ENCODE measurements around the gene LRIG3.

LRIG3 gene

DNA sequence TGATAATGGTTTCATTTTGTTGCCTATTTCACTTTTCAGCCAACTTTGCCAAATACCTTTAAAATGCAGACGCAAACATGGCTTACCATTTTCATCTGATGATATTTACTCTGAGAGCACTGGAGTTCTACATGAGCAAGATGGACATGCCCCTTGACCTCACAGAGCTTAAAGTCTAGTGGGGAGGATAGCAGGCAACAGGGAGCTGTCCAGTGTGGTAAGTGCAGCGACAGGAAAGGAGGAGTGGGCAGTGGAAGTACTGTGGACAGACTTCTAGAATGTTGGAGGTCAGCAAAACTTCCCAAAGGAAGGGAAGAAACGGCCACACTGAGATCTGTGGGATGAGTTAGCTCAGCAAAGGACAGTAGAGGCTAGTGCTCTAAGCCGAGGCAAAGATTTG is 25.3 kb downstream of the LRIG3 start:
- H3K9me3 Mint-ChIP-seq = no peaks in the 10 kb centered on the region
- H3K27ac Mint-ChIP-seq = no peak overlapping the region
- ATAC-seq = no peak
- H3K4me3 Mint-ChIP-seq = no peak overlapping the region
- H3K36me3 Mint-ChIP-seq = no peaks in the 10 kb centered on the region
- no peaks in the 10 kb centered on the region for H3K4me1 Mint-ChIP-seq
- H3K27me3 Mint-ChIP-seq = no peaks in the 10 kb centered on the region

DNA sequence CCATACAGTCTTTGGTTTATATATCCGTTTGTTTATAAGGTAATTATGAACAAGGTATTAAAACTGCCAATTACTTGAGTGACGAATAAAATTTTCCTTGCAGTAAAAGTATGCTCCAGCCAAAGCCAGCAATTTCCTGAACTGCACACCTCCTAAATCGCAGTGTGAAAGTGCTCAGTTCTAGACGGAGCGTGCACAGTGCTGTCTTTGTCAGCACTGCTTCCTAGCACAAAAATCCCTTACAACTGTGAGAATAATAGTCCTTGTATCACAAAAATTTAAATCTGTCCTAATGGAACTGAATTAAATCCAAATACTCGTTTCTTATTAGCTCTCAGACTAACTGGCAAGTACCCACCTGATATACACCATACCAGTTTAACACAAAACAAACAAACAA is 26.3 kb downstream of the LRIG3 start:
- H3K27me3 Mint-ChIP-seq = no peaks in the 10 kb centered on the region
- H3K27ac Mint-ChIP-seq = no peak overlapping the region
- no peaks in the 10 kb centered on the region for H3K4me1 Mint-ChIP-seq
- no peaks in the 10 kb centered on the region for H3K9me3 Mint-ChIP-seq
- no peak for ATAC-seq
- H3K36me3 Mint-ChIP-seq = no peaks in the 10 kb centered on the region
- no peak overlapping the region for H3K4me3 Mint-ChIP-seq

DNA sequence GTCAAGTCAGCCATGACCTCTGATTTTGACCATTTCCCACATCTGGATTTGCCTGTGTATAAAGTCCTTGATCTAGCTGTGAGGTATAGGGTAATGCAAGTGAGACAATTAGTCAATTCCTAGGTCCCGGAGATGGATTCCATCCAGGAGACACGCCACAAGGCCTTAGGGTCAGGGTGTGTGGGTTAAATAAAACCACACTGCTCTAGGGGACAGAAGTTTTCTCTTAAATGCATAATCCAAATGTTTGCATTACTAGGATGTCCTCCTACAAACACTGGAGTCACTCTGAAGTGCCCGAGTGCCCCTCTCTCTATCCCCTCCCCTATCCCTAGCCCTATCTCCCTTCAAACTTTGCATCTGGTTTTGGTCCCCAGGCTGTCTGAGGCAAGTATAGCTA is 26.8 kb downstream of the LRIG3 start:
- ATAC-seq = no peak
- no peak overlapping the region for H3K4me3 Mint-ChIP-seq
- no peaks in the 10 kb centered on the region for H3K36me3 Mint-ChIP-seq
- no peak overlapping the region for H3K27ac Mint-ChIP-seq
- no peaks in the 10 kb centered on the region for H3K9me3 Mint-ChIP-seq
- no peaks in the 10 kb centered on the region for H3K27me3 Mint-ChIP-seq
- no peaks in the 10 kb centered on the region for H3K4me1 Mint-ChIP-seq

DNA sequence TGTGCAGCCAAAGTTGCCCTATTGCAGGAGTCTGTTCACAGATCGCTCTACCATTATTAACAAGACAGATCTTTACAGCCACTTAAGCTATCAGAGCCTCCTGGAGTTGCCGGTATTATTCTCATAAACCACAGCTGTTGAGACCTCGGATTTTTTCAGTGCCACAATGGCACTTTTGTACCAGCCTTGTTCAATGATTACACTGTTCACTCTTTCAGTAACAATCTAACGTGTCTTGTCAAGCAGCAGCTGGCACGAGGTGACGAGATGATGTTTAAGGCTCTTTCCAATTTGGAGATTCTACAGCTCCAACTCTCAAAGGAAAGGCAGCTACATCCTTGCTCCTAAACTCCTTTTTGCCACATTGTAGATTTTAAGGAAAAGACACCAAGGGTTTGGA is 30.7 kb downstream of the LRIG3 start:
- H3K36me3 Mint-ChIP-seq = no peaks in the 10 kb centered on the region
- H3K4me3 Mint-ChIP-seq = no peak overlapping the region
- no peaks in the 10 kb centered on the region for H3K9me3 Mint-ChIP-seq
- no peak overlapping the region for H3K27ac Mint-ChIP-seq
- ATAC-seq = no peak
- H3K27me3 Mint-ChIP-seq = no peaks in the 10 kb centered on the region
- H3K4me1 Mint-ChIP-seq = no peaks in the 10 kb centered on the region

DNA sequence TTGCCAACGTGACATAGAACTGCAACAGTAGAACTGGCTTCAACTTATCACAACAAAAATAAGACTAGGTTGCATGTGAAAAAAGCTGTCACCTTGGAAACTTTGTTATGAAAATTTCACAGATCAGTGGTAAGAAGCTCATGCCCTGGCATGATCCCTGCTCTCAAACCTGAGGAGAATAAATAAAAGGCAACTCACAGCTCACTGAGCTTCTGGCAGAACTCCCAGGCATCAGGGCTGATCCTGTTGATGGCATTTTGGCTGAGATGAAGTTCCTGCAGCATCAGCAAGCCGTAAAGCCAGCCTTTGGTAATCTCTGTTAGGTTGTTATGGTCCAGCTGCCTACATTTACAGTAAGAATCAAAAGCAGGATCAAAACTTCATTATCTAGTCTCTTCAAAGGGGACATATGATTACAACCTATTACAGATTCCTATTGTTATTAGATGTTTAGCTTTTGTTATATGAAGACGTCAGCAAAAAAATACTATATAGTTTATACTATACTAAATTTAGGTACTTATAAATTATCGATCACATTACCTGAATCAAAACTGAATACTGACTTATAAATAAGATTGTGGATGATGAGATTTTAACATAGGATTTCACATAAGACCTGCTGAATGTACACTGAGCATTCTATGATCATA is 32.0 kb downstream of the LRIG3 start:
- no peaks in the 10 kb centered on the region for H3K27me3 Mint-ChIP-seq
- no peak overlapping the region for H3K27ac Mint-ChIP-seq
- H3K4me1 Mint-ChIP-seq = no peaks in the 10 kb centered on the region
- no peaks in the 10 kb centered on the region for H3K9me3 Mint-ChIP-seq
- no peaks in the 10 kb centered on the region for H3K36me3 Mint-ChIP-seq
- ATAC-seq = no peak
- H3K4me3 Mint-ChIP-seq = no peak overlapping the region

GRCh38 chr12:58887068-58887467 is 33.2 kb downstream of the LRIG3 start:
- no peak overlapping the region for H3K4me3 Mint-ChIP-seq
- no peak overlapping the region for H3K27ac Mint-ChIP-seq
- no peaks in the 10 kb centered on the region for H3K27me3 Mint-ChIP-seq
- no peak for ATAC-seq
- H3K36me3 Mint-ChIP-seq = no peaks in the 10 kb centered on the region
- H3K4me1 Mint-ChIP-seq = no peaks in the 10 kb centered on the region
- H3K9me3 Mint-ChIP-seq = no peaks in the 10 kb centered on the region

GRCh38 chr12:58886474-58886873 is 33.8 kb downstream of the LRIG3 start:
- no peak overlapping the region for H3K27ac Mint-ChIP-seq
- no peak overlapping the region for H3K4me3 Mint-ChIP-seq
- H3K9me3 Mint-ChIP-seq = no peaks in the 10 kb centered on the region
- ATAC-seq = no peak
- H3K4me1 Mint-ChIP-seq = no peaks in the 10 kb centered on the region
- H3K27me3 Mint-ChIP-seq = no peaks in the 10 kb centered on the region
- no peaks in the 10 kb centered on the region for H3K36me3 Mint-ChIP-seq

- no peaks in the 10 kb centered on the region for H3K36me3 Mint-ChIP-seq
- ATAC-seq = no peak
Observed at GRCh38 chr12:58884916-58885315, 35.4 kb downstream of the LRIG3 start.

DNA sequence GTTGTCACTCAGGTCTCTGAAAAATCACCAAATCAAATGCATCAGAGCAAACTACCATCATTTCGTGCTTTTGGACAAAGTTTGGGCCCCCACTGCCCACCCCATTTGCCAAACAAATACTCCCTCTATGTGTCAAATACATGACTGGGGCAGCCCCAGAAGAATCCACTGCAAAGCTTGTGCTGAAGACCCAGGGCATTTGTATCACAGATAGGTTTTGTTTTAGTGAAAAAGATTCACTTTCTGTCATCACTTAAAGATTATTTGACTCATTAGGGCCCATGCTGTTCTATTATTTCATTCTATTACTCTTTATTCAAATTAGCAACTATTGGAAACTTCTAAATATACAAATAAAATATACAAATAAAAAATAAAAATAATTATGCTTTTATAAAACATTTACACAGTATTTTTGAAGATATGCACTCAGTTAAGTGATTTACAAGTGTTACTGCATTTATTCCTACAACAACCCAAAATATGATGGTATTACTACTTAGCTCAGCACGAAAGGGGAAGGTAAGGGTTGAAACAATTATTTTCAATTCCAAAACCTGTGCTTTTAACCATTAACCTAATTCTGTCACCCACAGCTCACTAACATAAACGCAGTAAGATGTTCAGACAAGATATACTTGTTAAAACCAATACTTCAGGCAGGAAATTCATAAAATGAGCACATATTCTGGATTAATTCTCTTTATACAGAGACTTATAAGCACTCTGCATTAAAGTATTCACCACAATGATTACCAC is 36.5 kb downstream of the LRIG3 start:
- H3K27ac Mint-ChIP-seq = no peak overlapping the region
- H3K9me3 Mint-ChIP-seq = no peaks in the 10 kb centered on the region
- ATAC-seq = no peak
- no peak overlapping the region for H3K4me3 Mint-ChIP-seq
- H3K36me3 Mint-ChIP-seq = no peaks in the 10 kb centered on the region
- no peaks in the 10 kb centered on the region for H3K4me1 Mint-ChIP-seq
- no peaks in the 10 kb centered on the region for H3K27me3 Mint-ChIP-seq

More at GRCh38 chr12:58884916-58885315, 35.4 kb downstream of the LRIG3 start:
- Mint-ChIP-seq H3K4me3 (no peak overlapping the region), H3K4me1 (no peaks in the 10 kb centered on the region), H3K27ac (no peak overlapping the region), H3K27me3 (no peaks in the 10 kb centered on the region), H3K9me3 (no peaks in the 10 kb centered on the region)

DNA sequence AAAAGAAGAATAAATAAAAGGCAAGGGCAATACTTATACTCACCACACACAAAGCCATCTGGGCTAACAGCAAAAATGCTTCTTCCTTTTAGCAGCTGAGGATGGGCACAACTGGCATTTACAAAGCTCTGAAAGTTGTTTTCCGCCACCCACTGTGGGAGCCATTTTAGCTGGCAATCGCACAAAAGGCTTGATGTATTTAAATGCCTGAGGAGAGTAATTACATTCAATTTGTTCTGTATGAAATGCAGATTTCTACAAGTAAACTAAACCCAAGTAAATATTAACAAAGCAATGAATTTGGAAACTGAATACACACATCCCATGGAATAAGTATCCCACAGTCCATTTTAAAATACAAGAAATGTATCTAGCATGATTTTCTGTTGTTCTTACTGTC is 37.5 kb downstream of the LRIG3 start:
- H3K27ac Mint-ChIP-seq = no peak overlapping the region
- no peaks in the 10 kb centered on the region for H3K9me3 Mint-ChIP-seq
- no peak overlapping the region for H3K4me3 Mint-ChIP-seq
- H3K4me1 Mint-ChIP-seq = no peaks in the 10 kb centered on the region
- ATAC-seq = no peak
- H3K36me3 Mint-ChIP-seq = no peaks in the 10 kb centered on the region
- H3K27me3 Mint-ChIP-seq = no peaks in the 10 kb centered on the region

- H3K4me3 Mint-ChIP-seq = no peak overlapping the region
- no peaks in the 10 kb centered on the region for H3K36me3 Mint-ChIP-seq
- H3K4me1 Mint-ChIP-seq = no peaks in the 10 kb centered on the region
- no peak overlapping the region for H3K27ac Mint-ChIP-seq
- no peaks in the 10 kb centered on the region for H3K27me3 Mint-ChIP-seq
- ATAC-seq = no peak
- no peaks in the 10 kb centered on the region for H3K9me3 Mint-ChIP-seq
Observed at GRCh38 chr12:58881816-58882215, 38.5 kb downstream of the LRIG3 start.

DNA sequence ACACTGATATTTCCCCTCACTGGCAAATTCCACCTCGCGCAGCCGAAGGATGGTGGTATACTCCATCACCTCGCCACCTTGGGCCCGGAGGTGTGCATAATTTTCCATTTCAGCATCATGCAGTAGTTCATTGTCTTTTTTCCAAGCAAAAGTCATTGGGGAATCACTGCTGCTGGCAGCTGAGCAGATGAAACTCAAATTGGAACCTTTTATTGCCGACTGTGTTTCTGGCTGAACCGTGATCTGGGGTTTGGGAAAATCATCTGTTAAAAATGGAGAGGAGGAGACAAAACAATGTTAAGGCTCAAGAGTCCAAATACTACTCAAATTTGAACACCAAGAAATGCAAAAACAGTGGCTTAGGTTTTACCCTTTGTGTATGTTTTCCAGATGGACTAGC is 39.7 kb downstream of the LRIG3 start:
- Mint-ChIP-seq H3K9me3 (no peaks in the 10 kb centered on the region), H3K4me1 (no peaks in the 10 kb centered on the region), H3K4me3 (no peak overlapping the region), H3K36me3 (no peaks in the 10 kb centered on the region), H3K27ac (no peak overlapping the region), H3K27me3 (no peaks in the 10 kb centered on the region)
- no peak for ATAC-seq

- H3K9me3 Mint-ChIP-seq = peaks cover 2% of the 10 kb centered on the region
- no peaks in the 10 kb centered on the region for H3K4me1 Mint-ChIP-seq
- no peaks in the 10 kb centered on the region for H3K36me3 Mint-ChIP-seq
- no peaks in the 10 kb centered on the region for H3K27me3 Mint-ChIP-seq
- no peak for ATAC-seq
- no peak overlapping the region for H3K4me3 Mint-ChIP-seq
- no peak overlapping the region for H3K27ac Mint-ChIP-seq
Observed at GRCh38 chr12:58877243-58877743, 43.0 kb downstream of the LRIG3 start.

- no peak overlapping the region for H3K27ac Mint-ChIP-seq
- H3K4me1 Mint-ChIP-seq = no peaks in the 10 kb centered on the region
- peaks cover 2% of the 10 kb centered on the region for H3K9me3 Mint-ChIP-seq
- no peak for ATAC-seq
- no peaks in the 10 kb centered on the region for H3K27me3 Mint-ChIP-seq
- no peaks in the 10 kb centered on the region for H3K36me3 Mint-ChIP-seq
- no peak overlapping the region for H3K4me3 Mint-ChIP-seq
Observed at GRCh38 chr12:58873496-58873895, 46.8 kb downstream of the LRIG3 start.

DNA sequence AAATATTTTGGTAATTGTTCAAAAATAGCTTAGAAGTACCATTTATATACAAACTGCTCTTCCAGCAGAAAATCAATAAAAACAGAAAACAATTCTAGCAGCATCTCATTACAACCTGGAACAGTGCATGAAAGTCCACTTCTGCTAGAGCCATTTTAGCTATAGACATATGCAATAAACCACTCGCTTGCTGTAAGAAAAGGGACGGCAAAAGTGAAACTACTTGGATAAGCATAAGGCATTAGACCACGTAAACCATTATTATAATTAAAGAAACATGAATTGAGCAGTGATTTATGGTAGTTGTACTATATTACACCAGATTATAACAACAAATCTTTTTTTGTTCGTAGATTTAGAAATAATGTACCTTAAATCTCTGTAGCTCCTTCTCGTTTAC is 48.7 kb downstream of the LRIG3 start:
- peaks cover 2% of the 10 kb centered on the region for H3K9me3 Mint-ChIP-seq
- H3K27ac Mint-ChIP-seq = no peak overlapping the region
- no peak overlapping the region for H3K4me3 Mint-ChIP-seq
- H3K36me3 Mint-ChIP-seq = no peaks in the 10 kb centered on the region
- no peaks in the 10 kb centered on the region for H3K27me3 Mint-ChIP-seq
- no peak for ATAC-seq
- no peaks in the 10 kb centered on the region for H3K4me1 Mint-ChIP-seq

DNA sequence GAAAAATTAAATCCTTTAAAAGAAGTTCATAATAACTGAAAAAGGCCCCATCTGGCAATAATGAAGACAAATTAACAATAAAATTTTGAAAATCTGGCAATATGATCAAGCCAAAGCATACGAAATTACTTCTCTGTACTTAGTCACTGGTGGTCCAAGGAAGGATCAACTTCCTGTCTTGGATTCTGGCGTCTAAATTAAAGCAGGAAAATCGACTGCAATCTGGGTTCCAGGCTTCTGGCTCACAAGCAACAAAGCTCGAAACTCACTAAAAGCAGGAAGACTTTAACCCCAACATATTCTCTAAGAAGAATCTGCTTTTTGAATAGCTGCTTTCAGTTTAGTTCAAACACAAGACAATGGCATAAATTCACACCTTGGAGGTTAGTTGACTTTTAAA is 49.7 kb downstream of the LRIG3 start:
- ATAC-seq = no peak
- no peaks in the 10 kb centered on the region for H3K36me3 Mint-ChIP-seq
- H3K27me3 Mint-ChIP-seq = no peaks in the 10 kb centered on the region
- H3K9me3 Mint-ChIP-seq = peaks cover 2% of the 10 kb centered on the region
- no peak overlapping the region for H3K27ac Mint-ChIP-seq
- H3K4me3 Mint-ChIP-seq = no peak overlapping the region
- H3K4me1 Mint-ChIP-seq = no peaks in the 10 kb centered on the region

All from stimulated activated memory B cell treated with anti-CD40 and anti-IgM and Interleukin-4, amounts not matched to agents 10 μg/mL and 1 μg/mL and 100 μg/mL, for 72 hours (primary cell).